NB4 (cell line): ENCODE data around the gene NOC3L.

ENCODE experiments used
- DNase-seq: peaks from one replicate; pipeline ENCODE4 v3.0.0; 2010; ENCODE audit warnings: low read depth
- H3K4me3 ChIP-seq: one replicate; pipeline ENCODE4 v1.5.1; 2011; ENCODE audit warnings: mild to moderate bottlenecking, low read depth, low read length, moderate library complexity
- CTCF ChIP-seq: IDR thresholded peaks from one replicate; pipeline ENCODE4 v1.5.1; 2012; ENCODE audit warnings: low read depth, low read length
- MYC ChIP-seq: IDR thresholded peaks from 2 replicates; pipeline ENCODE4 v1.6.1; 2011; ENCODE audit warnings: low read depth, low read length
- POLR2A ChIP-seq: IDR thresholded peaks from 2 replicates; pipeline ENCODE4 v1.6.1; 2011; ENCODE audit warnings: mild to moderate bottlenecking; ENCODE audit not compliant: insufficient read length; ENCODE audit errors: extremely low read depth
- TF ChIP-seq, protein P1 (sequence below): IDR thresholded peaks from 2 replicates; pipeline ENCODE4 v1.6.1; 2011; ENCODE audit warnings: low read depth, low read length

NOC3L gene

DNA sequence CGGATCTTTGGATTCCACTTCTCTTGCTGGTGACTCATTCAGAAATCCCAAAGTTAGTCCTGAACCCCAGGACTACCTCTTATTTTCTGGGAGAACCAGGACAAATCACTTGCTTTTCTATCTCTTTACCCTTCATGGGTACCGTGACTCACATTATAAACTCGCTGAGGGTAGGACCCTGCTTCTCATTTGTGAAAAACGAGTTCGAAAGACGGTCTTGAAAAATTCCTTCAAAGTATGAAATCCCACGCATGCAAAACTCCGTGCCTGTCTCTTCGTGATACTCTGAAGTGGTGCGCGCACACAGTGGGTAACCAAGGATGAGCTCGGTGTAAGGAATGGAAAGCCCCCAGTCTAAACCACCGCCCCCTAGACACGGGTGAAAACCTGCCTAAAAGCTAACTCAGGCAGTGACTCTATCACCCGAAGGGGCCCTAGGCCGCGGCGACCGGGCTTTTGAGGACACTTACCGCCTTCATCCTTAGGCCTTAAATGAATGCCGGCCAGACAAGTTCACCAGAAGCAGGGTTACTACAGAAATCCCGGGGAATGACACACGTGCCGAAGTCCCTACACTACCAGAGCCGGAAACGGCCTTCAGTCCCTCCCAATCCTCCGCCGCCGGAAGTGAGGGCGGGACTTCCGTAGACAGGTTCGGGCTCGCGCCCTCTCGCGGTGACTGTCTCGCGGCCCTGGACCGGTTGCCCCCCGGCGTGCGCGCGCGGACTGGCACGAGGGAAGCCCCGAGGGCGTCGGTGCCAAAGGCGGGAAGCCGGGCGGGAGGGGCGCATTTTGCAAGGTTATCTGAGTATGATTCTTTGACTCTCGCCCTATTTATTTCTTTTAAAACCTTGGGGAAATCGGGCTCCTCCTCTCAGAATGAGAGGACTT is at the start of gene NOC3L:
Gene NOC3L (minus strand): TSS at position 580 of the 891 bp plus-strand sequence. CDS start 101 bp downstream, at position 479.
- peak; percentile 97 for DNase-seq
- TF ChIP-seq, protein P1, sequence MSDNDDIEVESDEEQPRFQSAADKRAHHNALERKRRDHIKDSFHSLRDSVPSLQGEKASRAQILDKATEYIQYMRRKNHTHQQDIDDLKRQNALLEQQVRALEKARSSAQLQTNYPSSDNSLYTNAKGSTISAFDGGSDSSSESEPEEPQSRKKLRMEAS = peak; percentile 95
- peak; percentile 73 for TF ChIP-seq CTCF
- TF ChIP-seq POLR2A = peak; percentile 94
- TF ChIP-seq MYC = peak; percentile 97
- H3K4me3 ChIP-seq = peak within 1 kb of the TSS; percentile 96

- DNase-seq = no peak
- H3K4me3 ChIP-seq = no peak overlapping the region
- TF ChIP-seq CTCF = no peak
- TF ChIP-seq MYC = no peak
- TF ChIP-seq, protein P1 = no peak
- no peak for TF ChIP-seq POLR2A
Measured at GRCh38 chr10:94412449-94412848, 49.7 kb upstream of the NOC3L start.

DNA sequence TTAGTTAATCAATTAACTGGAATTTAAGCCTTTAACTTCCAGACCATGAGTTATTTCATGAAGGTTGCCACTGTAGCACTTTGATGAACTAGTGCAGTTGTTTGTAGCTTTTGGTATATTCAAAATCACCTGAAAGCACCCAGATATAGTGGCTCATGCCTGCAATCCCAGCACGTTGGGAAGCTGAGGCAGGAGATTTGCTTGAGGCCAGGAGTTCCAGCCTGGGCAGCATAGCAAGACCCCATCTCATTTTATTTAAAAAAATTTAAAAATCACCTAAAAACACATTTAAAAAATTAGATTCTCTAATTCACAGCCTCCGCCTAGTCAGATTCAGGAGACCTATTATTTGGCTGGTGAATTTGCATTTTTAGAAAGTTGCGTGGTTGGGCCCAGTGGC is 48.6 kb upstream of the NOC3L start:
- DNase-seq = no peak
- TF ChIP-seq, protein P1 = no peak
- no peak for TF ChIP-seq CTCF
- no peak overlapping the region for H3K4me3 ChIP-seq

GRCh38 chr10:94409021-94409657 is 46.4 kb upstream of the NOC3L start:
- H3K4me3 ChIP-seq = no peak overlapping the region
- TF ChIP-seq POLR2A (no peak), MYC (no peak), CTCF (no peak)
- TF ChIP-seq, protein P1 = no peak
- no peak for DNase-seq

GRCh38 chr10:94407668-94408067 is 44.9 kb upstream of the NOC3L start:
- TF ChIP-seq CTCF (no peak), POLR2A (no peak), MYC (no peak)
- TF ChIP-seq, protein P1 = no peak
- no peak for DNase-seq
- H3K4me3 ChIP-seq = no peak overlapping the region
